ENCODE results near the gene CD99L2.

DNA sequence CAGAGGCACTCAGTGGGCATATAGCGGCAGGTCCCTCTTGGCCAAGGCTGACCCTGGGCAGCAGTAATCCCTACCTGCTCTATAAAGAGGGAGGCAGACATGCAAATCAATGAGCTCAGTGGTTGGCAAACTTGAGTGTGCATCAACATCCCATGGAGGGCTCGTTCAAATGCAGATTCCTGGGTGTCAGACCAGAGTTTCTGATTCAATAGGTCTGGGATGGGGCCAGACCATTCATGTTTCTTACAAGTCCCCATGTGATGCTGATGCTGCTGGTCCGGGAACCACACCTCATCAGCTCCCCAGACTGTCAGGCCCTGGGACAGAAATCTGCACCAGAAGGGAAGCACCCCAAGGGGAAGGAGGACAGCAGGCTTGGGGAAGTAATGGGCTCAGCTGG, 45.8 kb upstream of the CD99L2 start:
- TF ChIP-seq TAF1 (conservative IDR thresholded peaks at IDR 0.05) (no peak), YY1 (IDR thresholded peaks at IDR 0.05) (no peak), GABPA (IDR thresholded peaks at IDR 0.05 in 1 of 2, conservative IDR thresholded peaks at IDR 0.05 in 1 of 2) (no peak), RAD21 (IDR thresholded peaks at IDR 0.05) (no peak), SP1 (IDR thresholded peaks at IDR 0.05) (no peak)
- TF ChIP-seq, protein P1, sequence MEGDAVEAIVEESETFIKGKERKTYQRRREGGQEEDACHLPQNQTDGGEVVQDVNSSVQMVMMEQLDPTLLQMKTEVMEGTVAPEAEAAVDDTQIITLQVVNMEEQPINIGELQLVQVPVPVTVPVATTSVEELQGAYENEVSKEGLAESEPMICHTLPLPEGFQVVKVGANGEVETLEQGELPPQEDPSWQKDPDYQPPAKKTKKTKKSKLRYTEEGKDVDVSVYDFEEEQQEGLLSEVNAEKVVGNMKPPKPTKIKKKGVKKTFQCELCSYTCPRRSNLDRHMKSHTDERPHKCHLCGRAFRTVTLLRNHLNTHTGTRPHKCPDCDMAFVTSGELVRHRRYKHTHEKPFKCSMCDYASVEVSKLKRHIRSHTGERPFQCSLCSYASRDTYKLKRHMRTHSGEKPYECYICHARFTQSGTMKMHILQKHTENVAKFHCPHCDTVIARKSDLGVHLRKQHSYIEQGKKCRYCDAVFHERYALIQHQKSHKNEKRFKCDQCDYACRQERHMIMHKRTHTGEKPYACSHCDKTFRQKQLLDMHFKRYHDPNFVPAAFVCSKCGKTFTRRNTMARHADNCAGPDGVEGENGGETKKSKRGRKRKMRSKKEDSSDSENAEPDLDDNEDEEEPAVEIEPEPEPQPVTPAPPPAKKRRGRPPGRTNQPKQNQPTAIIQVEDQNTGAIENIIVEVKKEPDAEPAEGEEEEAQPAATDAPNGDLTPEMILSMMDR (IDR thresholded peaks at IDR 0.05; ENCODE audit: low read depth, low read length, missing input control): no peak
- TF ChIP-seq, protein P2, sequence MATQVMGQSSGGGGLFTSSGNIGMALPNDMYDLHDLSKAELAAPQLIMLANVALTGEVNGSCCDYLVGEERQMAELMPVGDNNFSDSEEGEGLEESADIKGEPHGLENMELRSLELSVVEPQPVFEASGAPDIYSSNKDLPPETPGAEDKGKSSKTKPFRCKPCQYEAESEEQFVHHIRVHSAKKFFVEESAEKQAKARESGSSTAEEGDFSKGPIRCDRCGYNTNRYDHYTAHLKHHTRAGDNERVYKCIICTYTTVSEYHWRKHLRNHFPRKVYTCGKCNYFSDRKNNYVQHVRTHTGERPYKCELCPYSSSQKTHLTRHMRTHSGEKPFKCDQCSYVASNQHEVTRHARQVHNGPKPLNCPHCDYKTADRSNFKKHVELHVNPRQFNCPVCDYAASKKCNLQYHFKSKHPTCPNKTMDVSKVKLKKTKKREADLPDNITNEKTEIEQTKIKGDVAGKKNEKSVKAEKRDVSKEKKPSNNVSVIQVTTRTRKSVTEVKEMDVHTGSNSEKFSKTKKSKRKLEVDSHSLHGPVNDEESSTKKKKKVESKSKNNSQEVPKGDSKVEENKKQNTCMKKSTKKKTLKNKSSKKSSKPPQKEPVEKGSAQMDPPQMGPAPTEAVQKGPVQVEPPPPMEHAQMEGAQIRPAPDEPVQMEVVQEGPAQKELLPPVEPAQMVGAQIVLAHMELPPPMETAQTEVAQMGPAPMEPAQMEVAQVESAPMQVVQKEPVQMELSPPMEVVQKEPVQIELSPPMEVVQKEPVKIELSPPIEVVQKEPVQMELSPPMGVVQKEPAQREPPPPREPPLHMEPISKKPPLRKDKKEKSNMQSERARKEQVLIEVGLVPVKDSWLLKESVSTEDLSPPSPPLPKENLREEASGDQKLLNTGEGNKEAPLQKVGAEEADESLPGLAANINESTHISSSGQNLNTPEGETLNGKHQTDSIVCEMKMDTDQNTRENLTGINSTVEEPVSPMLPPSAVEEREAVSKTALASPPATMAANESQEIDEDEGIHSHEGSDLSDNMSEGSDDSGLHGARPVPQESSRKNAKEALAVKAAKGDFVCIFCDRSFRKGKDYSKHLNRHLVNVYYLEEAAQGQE (IDR thresholded peaks at IDR 0.05): no peak
- TF ChIP-seq, protein P3, sequence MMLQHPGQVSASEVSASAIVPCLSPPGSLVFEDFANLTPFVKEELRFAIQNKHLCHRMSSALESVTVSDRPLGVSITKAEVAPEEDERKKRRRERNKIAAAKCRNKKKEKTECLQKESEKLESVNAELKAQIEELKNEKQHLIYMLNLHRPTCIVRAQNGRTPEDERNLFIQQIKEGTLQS (IDR thresholded peaks at IDR 0.05): no peak
